ENCODE data around the gene RAPGEF1. TPM values are rescaled to one million over a fixed set of nuclear protein-coding genes. Genes with fewer than 3 reads are reported as not detected.
A peak's percentile ranks its signal among the peaks of the same experiment; 100 is the strongest.

The RAPGEF1 gene
- total and polyA plus RNA-seq, 7 experiments from 2014 or later, result 1.2 to 181 (median 84.8) TPM

DNA sequence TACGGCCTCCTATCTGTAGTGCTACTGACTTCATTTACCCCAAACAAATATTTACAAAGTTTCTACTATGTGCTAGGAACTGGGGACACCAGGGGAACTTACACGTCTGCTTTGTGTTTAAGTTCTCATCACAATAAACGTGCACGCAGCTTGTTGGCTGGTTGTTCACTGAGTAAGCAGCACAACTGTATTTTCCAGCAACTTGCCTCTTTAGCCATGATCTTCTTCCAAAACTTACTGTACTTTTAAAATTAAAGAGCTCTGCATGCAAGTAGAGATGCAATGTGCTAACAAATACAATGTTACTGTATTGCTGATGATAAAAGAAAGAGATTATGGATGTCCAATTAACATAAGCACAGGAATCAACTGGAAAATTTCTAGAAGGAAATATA, 62.8 kb downstream of the RAPGEF1 start:
- H3K27me3 ChIP-seq (ENCODE audit: control insufficient read depth in 2 of 2, insufficient read depth in 2 of 2, low read length in 2 of 2), result no peaks in the 10 kb centered on the region
- no peaks in the 10 kb centered on the region for H3K36me3 ChIP-seq (ENCODE audit: control insufficient read depth in 2 of 3, insufficient read depth in 3 of 3, low read length in 3 of 3)
- ChIA-PET POLR2A (interaction anchor here (0.6 to 2.8 kb wide), 6 partner anchors 8 to 54 kb away, joined by 3 to 16 read pairs (median 4); no protein-coding TSS in a partner anchor), CTCF (interaction anchor here (0.8 to 1.8 kb wide), 3 partner anchors 9 to 69 kb away, joined by 3 to 6 read pairs (median 3); no protein-coding TSS in a partner anchor)
- peak overlapping the region in 8 of 9 donors; percentile 43 to 95 (median 78) for H3K27ac Mint-ChIP-seq
- H3K4me3 Mint-ChIP-seq, result peak overlapping the region in 9 of 10 donors; percentile 11 to 82 (median 56)
- ATAC-seq, result no peak
- H3K27me3 Mint-ChIP-seq, result no peaks in the 10 kb centered on the region
- H3K9me3 ChIP-seq (ENCODE audit: control insufficient read depth in 2 of 3, low read length in 3 of 3), result no peaks in the 10 kb centered on the region
- H3K9me3 Mint-ChIP-seq, result no peaks in the 10 kb centered on the region
- H3K27ac ChIP-seq (ENCODE audit: low read depth, low read length), result peak overlapping the region; percentile 30
- intact Hi-C loops (cut with micrococcal nuclease), result loop anchor here (2.0 to 10.0 kb wide), 5 partner anchors 14 to 402 kb away; partner anchors contain the start of gene FAM78A (in 1 of the 2)
- peaks cover 41 to 53% of the 10 kb centered on the region in 2 donors for H3K4me1 ChIP-seq (ENCODE audit: control insufficient read depth in 2 of 2, insufficient read depth in 2 of 2, low read length in 2 of 2)
- H3K36me3 Mint-ChIP-seq, result no peaks in the 10 kb centered on the region
- H3K4me3 ChIP-seq (ENCODE audit: low read length), result peak overlapping the region; percentile 2
- no peak for DNase-seq
- peaks cover 53 to 91% (median 81%) of the 10 kb centered on the region in 7 donors for H3K4me1 Mint-ChIP-seq

DNA sequence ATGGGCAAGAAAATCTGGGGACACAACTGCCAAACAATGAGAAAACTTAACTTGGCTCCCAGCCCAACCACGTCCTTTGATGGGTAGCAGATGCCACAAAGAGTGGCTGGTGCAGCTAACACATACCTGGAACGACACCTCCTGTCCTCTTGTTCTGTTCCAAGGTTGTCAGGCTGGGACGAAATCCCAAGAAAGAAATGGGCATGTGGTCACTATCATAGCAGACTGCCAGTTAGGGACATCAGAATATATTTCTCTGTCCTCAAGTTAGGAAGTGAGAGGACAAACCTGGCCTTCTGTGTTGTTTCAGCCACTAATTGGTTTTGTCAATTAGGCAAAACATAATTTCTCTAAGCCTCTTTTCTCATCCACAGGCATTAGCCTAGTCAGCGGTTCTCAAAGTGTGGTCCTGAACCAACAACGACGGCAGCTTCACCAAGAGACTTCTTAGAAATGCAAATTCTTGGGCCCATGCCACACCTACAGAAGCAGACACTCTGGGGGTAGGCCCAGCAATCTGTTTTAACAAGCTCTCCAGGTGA, 63.4 kb downstream of the RAPGEF1 start:
- Mint-ChIP-seq H3K4me1 (peaks cover 51 to 92% (median 81%) of the 10 kb centered on the region in 7 donors), H3K4me3 (peak overlapping the region in 9 of 10 donors; percentile 11 to 82 (median 56)), H3K27me3 (no peaks in the 10 kb centered on the region), H3K36me3 (peaks cover 0 to 2% (median 0%) of the 10 kb centered on the region in 5 donors), H3K9me3 (no peaks in the 10 kb centered on the region), H3K27ac (peak overlapping the region in 8 of 9 donors; percentile 5 to 95 (median 78))
- intact Hi-C loops (cut with micrococcal nuclease), result loop anchor here (2.0 to 10.0 kb wide), 5 partner anchors 14 to 402 kb away; partner anchors contain the start of gene FAM78A (in 1 of the 2)
- no peaks in the 10 kb centered on the region for H3K27me3 ChIP-seq (ENCODE audit: control insufficient read depth in 2 of 2, insufficient read depth in 2 of 2, low read length in 2 of 2)
- H3K4me3 ChIP-seq (ENCODE audit: low read length), result peak overlapping the region; percentile 2
- H3K27ac ChIP-seq (ENCODE audit: low read depth, low read length), result peak overlapping the region; percentile 30
- CTCF ChIA-PET, result interaction anchor here (0.6 to 1.8 kb wide), 4 partner anchors 8 to 64 kb away, joined by 3 to 6 read pairs (median 4); no protein-coding TSS in a partner anchor
- ATAC-seq, result peak; percentile 43
- H3K4me1 ChIP-seq (ENCODE audit: control insufficient read depth in 2 of 2, insufficient read depth in 2 of 2, low read length in 2 of 2), result peaks cover 45 to 58% of the 10 kb centered on the region in 2 donors
- no peaks in the 10 kb centered on the region for H3K36me3 ChIP-seq (ENCODE audit: control insufficient read depth in 2 of 3, insufficient read depth in 3 of 3, low read length in 3 of 3)
- POLR2A ChIA-PET, result interaction anchor here (0.6 to 2.8 kb wide), 7 partner anchors 8 to 297 kb away, joined by 3 to 16 read pairs (median 4); no protein-coding TSS in a partner anchor
- no peaks in the 10 kb centered on the region for H3K9me3 ChIP-seq (ENCODE audit: control insufficient read depth in 2 of 3, low read length in 3 of 3)
- peak in 7 of 9 donors; percentile 31 to 67 (median 55) for DNase-seq

DNA sequence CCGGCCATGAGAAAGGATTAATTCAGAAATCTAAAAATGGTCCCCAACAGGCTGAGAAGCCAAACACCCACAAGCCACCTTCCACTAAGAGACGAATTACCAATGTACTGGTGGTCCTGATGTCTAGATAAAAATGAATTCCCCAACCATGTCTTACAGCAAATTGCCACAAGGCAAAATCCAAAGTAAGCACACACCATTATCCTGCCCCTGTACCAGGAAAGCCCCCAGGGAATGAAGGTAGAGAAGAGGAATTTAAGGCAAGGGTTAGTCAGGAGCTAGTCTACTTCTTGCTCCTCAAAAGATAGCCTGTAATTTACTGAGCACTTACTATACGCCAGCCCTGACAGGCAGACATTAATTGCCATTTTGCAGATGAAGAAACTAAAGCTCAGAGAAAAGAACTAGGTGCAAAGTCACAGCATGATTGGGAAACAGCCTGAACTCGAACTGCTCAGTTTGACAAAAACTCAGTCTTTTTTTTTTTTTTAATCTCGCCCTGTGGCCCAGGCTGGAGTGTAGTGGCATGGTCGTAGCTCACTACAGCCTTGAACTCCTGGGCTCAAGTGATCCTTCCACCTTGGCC, 64.3 kb downstream of the RAPGEF1 start:
- no peak for DNase-seq
- Histone ChIP-seq H3K4me3 (ENCODE audit: low read length) (no peak overlapping the region), H3K9me3 (ENCODE audit: control insufficient read depth in 2 of 3, low read length in 3 of 3) (no peaks in the 10 kb centered on the region), H3K27me3 (ENCODE audit: control insufficient read depth in 2 of 2, insufficient read depth in 2 of 2, low read length in 2 of 2) (no peaks in the 10 kb centered on the region), H3K4me1 (ENCODE audit: control insufficient read depth in 2 of 2, insufficient read depth in 2 of 2, low read length in 2 of 2) (peaks cover 55 to 68% of the 10 kb centered on the region in 2 donors), H3K36me3 (ENCODE audit: control insufficient read depth in 2 of 3, insufficient read depth in 3 of 3, low read length in 3 of 3) (no peaks in the 10 kb centered on the region), H3K27ac (ENCODE audit: low read depth, low read length) (no peak overlapping the region)
- peak overlapping the region in 3 of 10 donors; percentile 14 to 82 (median 33) for H3K4me3 Mint-ChIP-seq
- peaks cover 0 to 7% (median 0%) of the 10 kb centered on the region in 5 donors for H3K36me3 Mint-ChIP-seq
- intact Hi-C loops (cut with micrococcal nuclease), result loop anchor here (2.0 to 10.0 kb wide), 5 partner anchors 13 to 401 kb away; partner anchors contain the start of gene FAM78A (in 1 of the 2)
- H3K27me3 Mint-ChIP-seq, result no peaks in the 10 kb centered on the region
- peak overlapping the region in 4 of 9 donors; percentile 64 to 95 (median 86) for H3K27ac Mint-ChIP-seq
- peaks cover 57 to 96% (median 84%) of the 10 kb centered on the region in 7 donors for H3K4me1 Mint-ChIP-seq
- no peaks in the 10 kb centered on the region for H3K9me3 Mint-ChIP-seq
- POLR2A ChIA-PET, result interaction anchor here (0.6 to 1.0 kb wide), 6 partner anchors 8 to 581 kb away, joined by 3 to 5 read pairs (median 3); no protein-coding TSS in a partner anchor
- CTCF ChIA-PET, result interaction anchor here (1.0 to 1.5 kb wide), 2 partner anchors 21 to 65 kb away, joined by 4 read pairs; no protein-coding TSS in a partner anchor
- ATAC-seq, result no peak

DNA sequence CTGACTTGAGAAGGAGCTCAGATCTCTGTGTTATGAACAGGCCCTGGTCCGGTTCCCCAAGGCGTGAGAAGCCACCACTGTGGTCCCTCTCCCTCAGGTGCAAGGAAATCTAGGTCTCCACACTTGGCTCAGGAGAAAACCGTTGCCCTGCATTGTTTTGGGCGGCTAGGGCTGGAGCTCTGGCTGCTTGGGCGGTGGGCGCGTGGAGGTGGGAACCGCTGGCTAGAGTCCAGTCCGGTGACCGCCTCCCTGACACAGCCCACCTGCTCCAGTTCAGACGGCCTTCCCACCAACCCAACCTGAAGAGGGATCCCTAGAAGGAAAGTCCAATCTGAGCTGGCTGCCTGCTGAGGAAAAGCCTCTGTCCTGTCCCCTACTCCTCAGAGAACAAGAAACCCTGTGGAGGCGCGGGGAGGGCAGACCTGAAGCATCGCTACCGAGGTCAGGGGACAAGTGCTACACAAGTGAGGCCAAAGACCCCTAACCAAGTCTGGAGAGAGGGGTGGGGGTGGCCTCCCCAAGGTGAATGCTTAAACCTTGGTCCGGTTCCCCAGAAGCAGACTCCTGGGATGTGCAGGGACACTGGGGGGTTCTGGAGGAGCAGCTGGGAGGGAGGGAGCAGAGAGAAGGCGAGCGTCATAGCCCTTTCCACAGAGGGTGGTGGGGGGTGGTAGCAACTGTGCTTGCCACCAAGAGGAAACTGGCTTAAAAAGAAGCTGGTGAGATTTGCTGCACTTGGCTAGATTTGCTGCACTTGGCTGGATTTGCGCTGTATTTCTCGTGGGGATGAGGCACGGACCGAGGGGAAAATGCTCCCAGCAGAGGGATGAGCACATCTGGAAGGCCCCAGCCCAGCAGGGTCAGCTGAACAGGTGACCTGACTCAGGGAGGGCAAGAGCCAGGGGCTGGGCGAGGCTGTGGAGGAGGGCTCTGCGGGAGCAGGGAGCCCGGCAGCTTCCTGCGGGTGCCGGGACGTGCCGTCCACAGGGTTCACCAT, 65.2 kb downstream of the RAPGEF1 start:
- H3K27me3 Mint-ChIP-seq, result no peaks in the 10 kb centered on the region
- intact Hi-C loops (cut with micrococcal nuclease), result loop anchor here in 1 of 2 donors (5.0 to 10.0 kb wide), 2 partner anchors 37 to 400 kb away; partner anchors contain the start of gene FAM78A
- peak overlapping the region in 2 of 9 donors; percentile 92 to 95 for H3K27ac Mint-ChIP-seq
- no peaks in the 10 kb centered on the region for H3K9me3 Mint-ChIP-seq
- CTCF ChIA-PET, result interaction anchor here (1.0 kb wide), 1 partner anchor 21 kb away, joined by 4 read pairs; no protein-coding TSS in a partner anchor
- H3K36me3 Mint-ChIP-seq, result peaks cover 0 to 7% (median 0%) of the 10 kb centered on the region in 5 donors
- peaks cover 63 to 75% of the 10 kb centered on the region in 2 donors for H3K4me1 ChIP-seq (ENCODE audit: control insufficient read depth in 2 of 2, insufficient read depth in 2 of 2, low read length in 2 of 2)
- H3K4me3 ChIP-seq (ENCODE audit: low read length), result no peak overlapping the region
- H3K27ac ChIP-seq (ENCODE audit: low read depth, low read length), result no peak overlapping the region
- no peaks in the 10 kb centered on the region for H3K27me3 ChIP-seq (ENCODE audit: control insufficient read depth in 2 of 2, insufficient read depth in 2 of 2, low read length in 2 of 2)
- peaks cover 59 to 96% (median 84%) of the 10 kb centered on the region in 7 donors for H3K4me1 Mint-ChIP-seq
- H3K9me3 ChIP-seq (ENCODE audit: control insufficient read depth in 2 of 3, low read length in 3 of 3), result no peaks in the 10 kb centered on the region
- POLR2A ChIA-PET, result interaction anchor here (0.6 kb wide), 1 partner anchor 16 kb away, joined by 3 read pairs; no protein-coding TSS in a partner anchor
- DNase-seq (no peak), ATAC-seq (no peak)
- peak overlapping the region in 3 of 10 donors; percentile 25 to 76 (median 53) for H3K4me3 Mint-ChIP-seq
- H3K36me3 ChIP-seq (ENCODE audit: control insufficient read depth in 2 of 3, insufficient read depth in 3 of 3, low read length in 3 of 3), result no peaks in the 10 kb centered on the region

DNA sequence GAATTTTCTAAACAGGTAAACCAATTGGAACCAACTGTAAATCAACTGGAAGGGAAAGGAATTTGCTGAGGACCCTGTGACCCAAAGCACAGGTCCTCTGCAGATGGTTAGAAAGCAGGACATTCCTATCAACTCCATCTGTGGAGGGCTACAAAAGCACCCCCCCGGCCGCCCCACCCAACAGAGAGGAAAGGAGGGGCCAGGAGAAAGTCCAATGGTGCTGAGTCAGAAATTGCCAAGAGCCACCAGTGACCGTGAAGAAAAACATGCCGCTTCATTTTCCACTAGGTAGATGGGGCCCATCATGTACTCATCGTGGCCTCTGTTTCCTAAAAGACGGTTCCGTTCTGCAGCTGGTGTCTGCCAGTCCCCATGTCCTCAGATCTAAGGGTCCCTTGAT, 66.3 kb downstream of the RAPGEF1 start:
- H3K4me3 ChIP-seq (ENCODE audit: low read length), result no peak overlapping the region
- ChIA-PET CTCF (no interaction called here), POLR2A (no interaction called here)
- no peak for DNase-seq
- Mint-ChIP-seq H3K4me3 (peak overlapping the region in 1 of 10 donors; percentile 23), H3K4me1 (peaks cover 60 to 96% (median 84%) of the 10 kb centered on the region in 7 donors), H3K9me3 (no peaks in the 10 kb centered on the region), H3K27me3 (no peaks in the 10 kb centered on the region), H3K27ac (peak overlapping the region in 5 of 9 donors; percentile 4 to 71 (median 56)), H3K36me3 (peaks cover 0 to 7% (median 0%) of the 10 kb centered on the region in 5 donors)
- H3K27me3 ChIP-seq (ENCODE audit: control insufficient read depth in 2 of 2, insufficient read depth in 2 of 2, low read length in 2 of 2), result no peaks in the 10 kb centered on the region
- intact Hi-C loops (cut with micrococcal nuclease), result loop anchor here in 1 of 2 donors (10.0 kb wide), 1 partner anchor 399 kb away; the partner anchor contains the start of gene FAM78A
- no peak overlapping the region for H3K27ac ChIP-seq (ENCODE audit: low read depth, low read length)
- H3K4me1 ChIP-seq (ENCODE audit: control insufficient read depth in 2 of 2, insufficient read depth in 2 of 2, low read length in 2 of 2), result peaks cover 64 to 75% of the 10 kb centered on the region in 2 donors
- no peak for ATAC-seq
- H3K9me3 ChIP-seq (ENCODE audit: control insufficient read depth in 2 of 3, low read length in 3 of 3), result no peaks in the 10 kb centered on the region
- no peaks in the 10 kb centered on the region for H3K36me3 ChIP-seq (ENCODE audit: control insufficient read depth in 2 of 3, insufficient read depth in 3 of 3, low read length in 3 of 3)

All from naive thymus-derived CD4-positive, alpha-beta T cell (primary cell).